GM06990 (cell line): ENCODE results near the gene ACVR1.

ENCODE experiments used
- DNase-seq: peaks from one replicate; pipeline ENCODE4 v3.0.0-alpha.2; 2011; ENCODE audit not compliant: insufficient read length; ENCODE audit errors: extremely low read depth
- H3K27me3 ChIP-seq: replicated peaks from 2 replicates; pipeline ENCODE4 v1.6.0; 2011; ENCODE audit warnings: low read length; ENCODE audit not compliant: control insufficient read depth, insufficient read depth
- H3K36me3 ChIP-seq: 2 replicates; pipeline ENCODE4 v1.5.1; 2011; ENCODE audit warnings: low read length; ENCODE audit not compliant: control insufficient read depth, insufficient read depth
- H3K4me3 ChIP-seq: replicated peaks from 2 replicates; pipeline ENCODE4 v1.5.1; 2011; ENCODE audit warnings: low read depth, mild to moderate bottlenecking, control low read depth, low read length
- TF ChIP-seq, protein P1 (sequence below): IDR thresholded peaks from 2 replicates; pipeline ENCODE4 v1.5.1; 2011; ENCODE audit warnings: low read length, control low read depth, mild to moderate bottlenecking, inconsistent platforms; ENCODE audit not compliant: insufficient read depth, poor library complexity, severe bottlenecking

ACVR1 gene

DNA sequence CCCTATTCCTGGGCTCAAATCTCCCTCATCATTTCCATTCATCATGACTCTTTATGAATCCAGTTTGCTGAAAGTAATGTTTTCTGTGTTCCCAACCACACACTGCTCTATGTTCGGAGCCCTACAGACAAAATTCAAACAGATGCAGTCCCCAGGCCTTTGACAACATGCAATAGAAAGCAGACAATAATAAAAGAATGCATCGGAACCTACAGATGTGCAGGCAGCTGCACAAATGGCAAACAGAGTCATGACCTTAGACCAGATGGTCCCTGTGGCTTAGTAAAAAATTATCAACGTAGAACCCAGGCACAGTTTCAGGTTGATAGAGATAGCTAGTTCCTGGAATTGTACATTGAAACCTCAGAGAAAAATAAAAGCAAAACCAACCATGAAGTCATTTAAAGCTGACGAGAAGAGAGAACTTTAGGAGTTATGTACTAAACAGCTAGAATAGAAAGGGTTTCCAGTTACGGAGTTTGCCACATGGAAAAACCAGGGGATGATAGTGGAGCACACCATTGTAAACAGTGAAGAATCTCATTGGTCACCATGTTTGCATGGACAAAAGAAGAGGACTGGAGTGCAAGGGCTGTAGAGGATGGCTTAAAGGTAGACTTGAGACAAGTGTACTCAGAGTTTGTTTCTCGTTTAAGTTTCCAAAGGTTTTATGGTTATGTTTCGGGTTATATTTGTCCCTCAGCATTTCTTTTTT lies 23.2 kb upstream of the ACVR1 start:
- TF ChIP-seq, protein P1, sequence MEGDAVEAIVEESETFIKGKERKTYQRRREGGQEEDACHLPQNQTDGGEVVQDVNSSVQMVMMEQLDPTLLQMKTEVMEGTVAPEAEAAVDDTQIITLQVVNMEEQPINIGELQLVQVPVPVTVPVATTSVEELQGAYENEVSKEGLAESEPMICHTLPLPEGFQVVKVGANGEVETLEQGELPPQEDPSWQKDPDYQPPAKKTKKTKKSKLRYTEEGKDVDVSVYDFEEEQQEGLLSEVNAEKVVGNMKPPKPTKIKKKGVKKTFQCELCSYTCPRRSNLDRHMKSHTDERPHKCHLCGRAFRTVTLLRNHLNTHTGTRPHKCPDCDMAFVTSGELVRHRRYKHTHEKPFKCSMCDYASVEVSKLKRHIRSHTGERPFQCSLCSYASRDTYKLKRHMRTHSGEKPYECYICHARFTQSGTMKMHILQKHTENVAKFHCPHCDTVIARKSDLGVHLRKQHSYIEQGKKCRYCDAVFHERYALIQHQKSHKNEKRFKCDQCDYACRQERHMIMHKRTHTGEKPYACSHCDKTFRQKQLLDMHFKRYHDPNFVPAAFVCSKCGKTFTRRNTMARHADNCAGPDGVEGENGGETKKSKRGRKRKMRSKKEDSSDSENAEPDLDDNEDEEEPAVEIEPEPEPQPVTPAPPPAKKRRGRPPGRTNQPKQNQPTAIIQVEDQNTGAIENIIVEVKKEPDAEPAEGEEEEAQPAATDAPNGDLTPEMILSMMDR, result no peak
- no peak overlapping the region for H3K4me3 ChIP-seq
- no peak for DNase-seq
- no peaks in the 10 kb centered on the region for H3K36me3 ChIP-seq
- H3K27me3 ChIP-seq, result no peaks in the 10 kb centered on the region

DNA sequence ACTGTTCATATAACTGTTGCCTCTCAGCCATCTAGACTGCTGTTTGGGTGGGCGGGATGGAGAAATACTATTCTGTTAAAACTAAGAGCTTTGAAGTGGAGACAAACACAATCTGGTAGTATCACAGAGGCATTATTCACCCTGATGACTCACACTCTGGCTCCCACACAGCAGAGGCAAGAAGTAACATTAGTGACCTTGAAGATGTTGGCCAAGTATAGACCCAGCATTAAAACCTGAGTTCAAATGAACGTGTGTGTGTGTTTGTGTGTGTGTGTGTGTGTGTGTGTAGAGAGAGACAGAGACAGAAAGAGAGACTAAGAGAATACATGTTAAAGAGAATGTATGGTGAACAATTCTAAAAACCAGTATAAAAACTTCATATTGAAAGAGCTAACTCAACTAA lies 22.5 kb upstream of the ACVR1 start:
- Histone ChIP-seq H3K27me3 (no peaks in the 10 kb centered on the region), H3K36me3 (no peaks in the 10 kb centered on the region), H3K4me3 (no peak overlapping the region)
- DNase-seq, result no peak
- TF ChIP-seq, protein P1, result no peak

DNA sequence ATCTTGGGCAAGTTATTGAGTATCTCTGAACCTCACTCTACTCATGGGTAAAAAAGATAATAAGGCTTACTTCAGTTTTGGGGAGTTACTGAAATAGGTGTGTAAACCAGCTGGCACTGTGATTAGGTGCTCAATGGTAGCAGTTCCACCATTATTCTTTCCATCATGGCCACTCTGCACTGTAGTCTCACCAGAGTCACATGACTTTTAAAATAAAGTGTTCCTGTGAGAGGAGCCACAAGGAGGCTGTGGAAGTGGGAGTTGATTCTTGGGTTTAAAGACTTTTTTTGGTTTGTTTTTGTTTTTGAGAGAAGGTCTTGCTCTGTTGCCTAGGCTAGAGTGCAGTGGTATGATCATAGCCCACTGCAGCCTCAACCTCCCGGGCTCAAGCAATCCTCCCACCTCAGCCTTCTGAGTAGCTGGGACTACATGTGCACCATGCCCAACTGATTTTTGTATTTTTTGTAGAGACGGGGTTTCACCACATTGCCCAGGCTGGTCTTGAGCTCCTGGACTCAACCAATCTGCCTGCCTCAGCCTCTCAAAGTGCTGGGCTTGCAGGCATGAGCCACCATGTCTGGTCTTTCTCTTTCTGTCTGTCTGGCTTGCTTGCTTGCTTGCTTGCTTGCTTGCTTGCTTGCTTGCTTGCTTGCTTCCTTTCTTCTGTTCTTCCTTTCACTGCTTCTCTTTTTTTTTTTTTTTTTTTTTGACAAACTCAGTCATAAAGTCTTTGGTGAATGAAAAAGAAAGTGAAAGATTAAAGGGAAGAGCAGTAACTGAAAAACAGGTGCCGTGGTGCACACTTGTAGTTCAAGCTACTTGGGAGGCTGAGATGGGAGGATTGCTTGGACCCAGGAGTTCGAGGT lies 21.2 kb upstream of the ACVR1 start:
- TF ChIP-seq, protein P1, result no peak
- Histone ChIP-seq H3K27me3 (no peaks in the 10 kb centered on the region), H3K36me3 (no peaks in the 10 kb centered on the region), H3K4me3 (no peak overlapping the region)
- peak; percentile 31 for DNase-seq

DNA sequence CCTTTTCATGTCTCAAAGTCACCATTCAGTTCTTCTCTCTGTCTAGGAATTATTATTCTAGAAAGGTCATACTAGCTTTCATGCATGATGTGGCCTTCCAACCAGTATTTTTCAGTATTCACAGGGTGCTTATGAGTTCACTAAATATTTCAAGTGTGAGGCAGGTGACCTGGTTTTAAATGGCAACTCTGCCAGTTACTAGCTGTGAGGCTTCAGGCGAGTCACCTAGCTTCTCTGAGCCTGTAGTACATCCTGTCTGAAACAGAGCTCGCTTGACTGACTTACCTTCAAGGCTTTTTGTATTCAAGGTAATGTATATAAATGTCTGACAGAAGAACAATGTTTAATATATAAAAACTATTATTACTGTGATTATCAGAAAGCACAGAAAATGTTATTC lies 19.4 kb upstream of the ACVR1 start:
- H3K36me3 ChIP-seq, result no peaks in the 10 kb centered on the region
- no peak overlapping the region for H3K4me3 ChIP-seq
- no peaks in the 10 kb centered on the region for H3K27me3 ChIP-seq
- TF ChIP-seq, protein P1, result no peak
- no peak for DNase-seq

DNA sequence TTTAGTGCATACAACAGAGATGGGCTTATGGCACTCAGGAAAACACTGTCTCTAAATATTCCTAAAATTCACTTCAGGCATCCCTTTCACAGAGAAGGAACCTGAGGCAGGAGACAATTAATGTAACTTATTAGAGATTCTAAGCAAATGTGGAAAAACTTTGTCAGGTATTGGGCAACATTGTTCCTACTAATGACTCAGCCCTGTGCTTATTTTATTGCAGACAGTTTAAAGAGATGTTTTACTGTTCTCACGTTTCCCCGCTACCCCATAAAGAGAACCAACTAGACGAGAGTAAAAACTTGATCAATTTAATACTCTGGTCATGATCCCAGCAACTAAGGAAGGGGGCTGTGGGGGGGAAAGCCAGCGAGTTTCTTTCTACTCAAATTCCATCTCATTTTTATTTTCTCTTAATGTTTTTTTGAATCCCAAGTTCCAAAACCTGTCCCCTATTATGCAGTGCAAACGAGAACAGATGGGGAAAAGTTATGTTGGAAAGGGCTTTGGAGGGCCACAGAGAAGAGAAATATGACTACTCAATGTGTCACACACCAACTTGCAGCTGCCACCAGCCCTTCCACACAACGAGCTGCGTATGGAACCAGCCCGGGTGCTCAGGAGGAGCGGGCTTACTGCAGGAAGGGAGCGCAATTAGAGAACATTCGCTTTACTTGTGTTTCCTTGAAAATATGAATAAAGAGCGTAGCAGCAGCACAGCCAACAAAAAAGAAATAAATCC lies 18.7 kb upstream of the ACVR1 start:
- Histone ChIP-seq H3K4me3 (no peak overlapping the region), H3K36me3 (no peaks in the 10 kb centered on the region), H3K27me3 (no peaks in the 10 kb centered on the region)
- TF ChIP-seq, protein P1, result no peak
- no peak for DNase-seq
